ENCODE measurements around the gene C12orf76. TPM values are rescaled to one million over a fixed set of nuclear protein-coding genes. Genes with fewer than 3 reads are reported as not detected.
"Not testable (repeated sequence)": the region's sequence is repeated elsewhere in the genome, so short reads cannot be mapped to it uniquely, and the experiment has no call there.

C12orf76 gene
- total RNA-seq, 4 donors from 2014 or later = 7.9 to 16.2 (median 10.6) TPM

- H3K9me3 ChIP-seq = no peaks in the 10 kb centered on the region
- no peak overlapping the region for H3K4me3 ChIP-seq
- no peaks in the 10 kb centered on the region for H3K4me1 ChIP-seq
- no peak for TF ChIP-seq POLR2AphosphoS5 (IDR thresholded peaks at IDR 0.05)
- TF ChIP-seq POLR2A (IDR thresholded peaks at IDR 0.05) = no peak
- TF ChIP-seq, protein P1, sequence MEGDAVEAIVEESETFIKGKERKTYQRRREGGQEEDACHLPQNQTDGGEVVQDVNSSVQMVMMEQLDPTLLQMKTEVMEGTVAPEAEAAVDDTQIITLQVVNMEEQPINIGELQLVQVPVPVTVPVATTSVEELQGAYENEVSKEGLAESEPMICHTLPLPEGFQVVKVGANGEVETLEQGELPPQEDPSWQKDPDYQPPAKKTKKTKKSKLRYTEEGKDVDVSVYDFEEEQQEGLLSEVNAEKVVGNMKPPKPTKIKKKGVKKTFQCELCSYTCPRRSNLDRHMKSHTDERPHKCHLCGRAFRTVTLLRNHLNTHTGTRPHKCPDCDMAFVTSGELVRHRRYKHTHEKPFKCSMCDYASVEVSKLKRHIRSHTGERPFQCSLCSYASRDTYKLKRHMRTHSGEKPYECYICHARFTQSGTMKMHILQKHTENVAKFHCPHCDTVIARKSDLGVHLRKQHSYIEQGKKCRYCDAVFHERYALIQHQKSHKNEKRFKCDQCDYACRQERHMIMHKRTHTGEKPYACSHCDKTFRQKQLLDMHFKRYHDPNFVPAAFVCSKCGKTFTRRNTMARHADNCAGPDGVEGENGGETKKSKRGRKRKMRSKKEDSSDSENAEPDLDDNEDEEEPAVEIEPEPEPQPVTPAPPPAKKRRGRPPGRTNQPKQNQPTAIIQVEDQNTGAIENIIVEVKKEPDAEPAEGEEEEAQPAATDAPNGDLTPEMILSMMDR (IDR thresholded peaks at IDR 0.05) = no peak
- no peak for DNase-seq (ENCODE audit: low spot score in 2 of 2)
- no peaks in the 10 kb centered on the region for H3K36me3 ChIP-seq
- no peaks in the 10 kb centered on the region for H3K27me3 ChIP-seq
- WGBS = 90% methylated on average over 9 of the region's 9 CpGs
- H3K27ac ChIP-seq = no peak overlapping the region
These were observed 10.7 kb upstream of the C12orf76 start for GRCh38 chr12:110058875-110059615.

DNA sequence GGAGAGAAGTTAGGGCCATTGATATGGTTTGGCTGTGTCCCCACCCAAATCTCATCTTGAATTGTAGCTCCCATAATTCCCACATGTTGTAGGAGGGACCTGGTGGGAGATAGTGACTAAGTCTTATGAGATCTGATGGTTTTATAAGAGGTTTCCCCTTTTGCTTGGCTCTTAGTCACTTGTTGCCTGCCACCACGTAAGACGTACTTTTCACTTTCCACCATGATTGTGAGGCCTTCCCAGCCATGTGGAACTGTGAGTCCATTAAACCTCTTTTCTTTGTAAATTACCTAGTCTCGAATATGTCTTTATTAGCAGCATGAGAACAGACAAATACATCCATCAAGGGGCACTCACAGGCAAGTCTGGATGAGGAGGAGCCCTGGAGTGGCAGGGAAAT is 8.3 kb upstream of the C12orf76 start:
- DNase-seq (ENCODE audit: low spot score in 2 of 2); H3K4me3 ChIP-seq; H3K9me3 ChIP-seq; H3K36me3 ChIP-seq; H3K4me1 ChIP-seq; H3K27ac ChIP-seq; H3K27me3 ChIP-seq: not testable (repeated sequence)
- 87% methylated on average over 3 of the region's 3 CpGs for WGBS

DNA sequence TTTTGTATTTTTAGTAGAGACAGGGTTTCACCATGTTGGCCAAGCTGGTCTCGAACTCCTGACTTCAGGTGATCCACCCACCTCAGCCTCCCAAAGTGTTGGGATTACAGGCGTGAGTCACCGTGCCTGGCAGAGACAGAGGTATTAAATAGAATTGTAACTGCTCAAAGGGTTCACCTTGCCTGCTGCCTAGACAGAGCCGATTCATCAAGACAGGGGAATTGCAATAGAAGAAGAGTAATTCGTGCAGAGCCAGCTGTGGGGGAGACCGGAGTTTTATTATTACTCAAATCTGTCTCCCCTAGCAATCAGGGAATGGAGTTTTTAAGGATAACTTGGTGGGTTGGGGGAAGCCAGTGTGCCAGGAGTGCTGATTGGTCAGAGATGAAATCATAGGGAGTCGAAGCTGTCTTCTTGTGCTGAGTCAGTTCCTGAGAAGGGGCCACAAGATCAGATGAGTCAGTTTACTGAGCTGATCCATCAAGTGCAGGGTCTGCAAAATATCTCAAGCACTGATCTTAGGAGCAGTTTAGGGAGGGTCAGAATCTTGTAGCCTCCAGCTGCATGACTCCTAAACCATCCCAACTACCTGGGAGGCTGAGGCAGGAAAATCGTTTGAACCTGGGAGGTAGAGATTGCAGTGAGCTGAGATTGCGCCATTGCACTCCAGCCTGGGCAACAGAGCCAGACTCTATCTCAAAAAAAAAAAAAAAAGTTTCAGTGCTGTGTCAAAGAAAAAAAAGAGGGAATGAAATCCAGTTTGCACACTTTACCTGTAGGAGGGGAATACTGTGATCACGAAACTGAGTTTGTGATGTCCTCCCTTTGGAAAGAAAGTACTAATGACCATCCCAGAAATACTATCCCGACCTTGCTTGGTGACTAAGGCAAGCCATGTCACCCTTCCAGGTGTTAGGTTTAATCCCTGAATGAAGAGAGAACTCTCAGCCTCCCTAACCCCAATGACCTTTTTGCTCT is 7.3 kb upstream of the C12orf76 start:
- H3K4me3 ChIP-seq; H3K9me3 ChIP-seq; H3K27me3 ChIP-seq; H3K36me3 ChIP-seq; H3K4me1 ChIP-seq; H3K27ac ChIP-seq; DNase-seq (ENCODE audit: low spot score in 2 of 2): not testable (repeated sequence)
- WGBS = 59% methylated on average over 11 of the region's 11 CpGs

DNA sequence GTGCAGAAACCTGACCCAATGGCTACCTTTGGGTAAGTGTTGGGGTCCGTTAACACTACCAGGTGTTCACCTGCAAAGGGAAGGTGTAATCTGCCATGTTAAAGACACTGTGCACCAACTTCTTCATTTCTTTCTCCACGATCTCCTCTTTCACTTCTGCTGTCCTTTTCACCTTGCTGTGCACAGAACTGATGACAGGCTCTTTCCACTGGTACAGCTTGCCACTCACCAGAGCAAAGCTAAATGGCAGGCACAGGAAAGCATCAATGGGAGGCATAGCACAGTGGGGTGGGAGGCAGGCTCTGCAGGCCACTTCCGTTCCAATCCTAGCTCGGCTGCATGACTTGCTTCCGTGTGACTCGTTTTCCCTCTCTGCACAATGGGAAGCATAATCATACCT is 2.6 kb upstream of the C12orf76 start:
- DNase-seq (ENCODE audit: low spot score in 2 of 2) = no peak
- 89% methylated on average over 6 of the region's 6 CpGs for WGBS
- no peak overlapping the region for H3K4me3 ChIP-seq
- peaks cover 21% of the 10 kb centered on the region for H3K4me1 ChIP-seq
- no peaks in the 10 kb centered on the region for H3K36me3 ChIP-seq
- TF ChIP-seq, protein P1 (IDR thresholded peaks at IDR 0.05) = no peak
- no peak for TF ChIP-seq EP300 (IDR thresholded peaks at IDR 0.05)
- no peak for TF ChIP-seq POLR2AphosphoS5 (IDR thresholded peaks at IDR 0.05)
- TF ChIP-seq POLR2A (IDR thresholded peaks at IDR 0.05) = no peak
- H3K9me3 ChIP-seq = no peaks in the 10 kb centered on the region
- H3K27ac ChIP-seq = no peak overlapping the region
- H3K27me3 ChIP-seq = no peaks in the 10 kb centered on the region

DNA sequence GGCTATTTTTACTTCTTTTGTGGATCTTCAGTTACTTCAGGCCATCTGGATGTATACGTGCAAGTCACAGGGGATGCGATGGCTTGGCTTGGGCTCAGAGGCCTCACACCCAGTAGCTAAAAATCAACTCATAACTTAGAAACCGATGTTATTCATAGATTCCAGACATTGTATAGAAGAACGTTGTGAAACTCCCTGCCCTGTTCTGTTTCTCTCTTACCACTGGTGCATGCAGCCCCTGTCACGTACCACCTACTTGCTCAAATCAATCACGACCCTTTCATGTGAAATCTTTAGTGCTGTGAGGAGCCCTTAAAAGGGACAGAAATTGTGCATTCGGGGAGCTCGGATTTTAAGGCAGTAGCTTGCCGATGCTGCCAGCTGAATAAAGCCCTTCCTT is 1.3 kb upstream of the C12orf76 start:
- not testable (repeated sequence) for H3K36me3 ChIP-seq; H3K4me3 ChIP-seq; H3K9me3 ChIP-seq; H3K27me3 ChIP-seq; H3K27ac ChIP-seq; DNase-seq (ENCODE audit: low spot score in 2 of 2)
- 95% methylated on average over 9 of the region's 9 CpGs for WGBS
- peaks cover 21% of the 10 kb centered on the region for H3K4me1 ChIP-seq

DNA sequence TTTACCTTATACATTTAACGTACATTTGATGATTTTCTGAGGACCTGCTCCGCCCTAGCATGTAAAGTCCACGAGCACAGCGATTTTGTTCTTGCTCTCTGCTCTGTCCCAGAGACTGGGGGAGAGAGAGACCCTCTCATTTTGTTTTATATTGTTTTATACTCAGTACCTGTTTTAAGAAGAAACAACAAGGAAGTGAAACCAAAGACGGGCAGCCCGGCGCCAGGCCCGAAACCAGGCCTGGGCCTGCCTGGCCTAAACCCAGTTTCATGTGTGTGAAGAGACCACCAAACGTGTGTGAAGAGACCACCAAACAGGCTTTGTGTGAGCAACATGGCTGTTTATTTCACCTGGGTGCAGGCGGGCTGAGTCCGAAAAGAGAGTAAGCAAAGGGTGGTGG is 712 bp upstream of the C12orf76 start:
- not testable (repeated sequence) for H3K36me3 ChIP-seq; H3K9me3 ChIP-seq; H3K27me3 ChIP-seq; DNase-seq (ENCODE audit: low spot score in 2 of 2)
- peak overlapping the region; percentile 65 for H3K27ac ChIP-seq
- peak overlapping the region; percentile 74 for H3K4me3 ChIP-seq
- WGBS = 95% methylated on average over 11 of the region's 11 CpGs
- peaks cover 21% of the 10 kb centered on the region for H3K4me1 ChIP-seq

GRCh38 chr12:110047297-110047940 is 903 bp downstream of the C12orf76 start:
- no peaks in the 10 kb centered on the region for H3K27me3 ChIP-seq
- WGBS = 77% methylated on average over 14 of the region's 14 CpGs
- no peaks in the 10 kb centered on the region for H3K9me3 ChIP-seq
- TF ChIP-seq POLR2AphosphoS5 (IDR thresholded peaks at IDR 0.05) (no peak), EP300 (IDR thresholded peaks at IDR 0.05) (no peak), POLR2A (IDR thresholded peaks at IDR 0.05) (no peak)
- TF ChIP-seq, protein P1 (IDR thresholded peaks at IDR 0.05) = no peak
- no peak for DNase-seq (ENCODE audit: low spot score in 2 of 2)
- peak overlapping the region; percentile 74 for H3K4me3 ChIP-seq
- H3K36me3 ChIP-seq = peaks cover 5% of the 10 kb centered on the region
- peaks cover 29% of the 10 kb centered on the region for H3K4me1 ChIP-seq
- no peak overlapping the region for H3K27ac ChIP-seq

Measured in suprapubic skin (tissue), 4 donors.